ENCODE measurements around the gene EMP3.
A peak's percentile ranks its signal among the peaks of the same experiment; 100 is the strongest.

- TF ChIP-seq, protein P1, sequence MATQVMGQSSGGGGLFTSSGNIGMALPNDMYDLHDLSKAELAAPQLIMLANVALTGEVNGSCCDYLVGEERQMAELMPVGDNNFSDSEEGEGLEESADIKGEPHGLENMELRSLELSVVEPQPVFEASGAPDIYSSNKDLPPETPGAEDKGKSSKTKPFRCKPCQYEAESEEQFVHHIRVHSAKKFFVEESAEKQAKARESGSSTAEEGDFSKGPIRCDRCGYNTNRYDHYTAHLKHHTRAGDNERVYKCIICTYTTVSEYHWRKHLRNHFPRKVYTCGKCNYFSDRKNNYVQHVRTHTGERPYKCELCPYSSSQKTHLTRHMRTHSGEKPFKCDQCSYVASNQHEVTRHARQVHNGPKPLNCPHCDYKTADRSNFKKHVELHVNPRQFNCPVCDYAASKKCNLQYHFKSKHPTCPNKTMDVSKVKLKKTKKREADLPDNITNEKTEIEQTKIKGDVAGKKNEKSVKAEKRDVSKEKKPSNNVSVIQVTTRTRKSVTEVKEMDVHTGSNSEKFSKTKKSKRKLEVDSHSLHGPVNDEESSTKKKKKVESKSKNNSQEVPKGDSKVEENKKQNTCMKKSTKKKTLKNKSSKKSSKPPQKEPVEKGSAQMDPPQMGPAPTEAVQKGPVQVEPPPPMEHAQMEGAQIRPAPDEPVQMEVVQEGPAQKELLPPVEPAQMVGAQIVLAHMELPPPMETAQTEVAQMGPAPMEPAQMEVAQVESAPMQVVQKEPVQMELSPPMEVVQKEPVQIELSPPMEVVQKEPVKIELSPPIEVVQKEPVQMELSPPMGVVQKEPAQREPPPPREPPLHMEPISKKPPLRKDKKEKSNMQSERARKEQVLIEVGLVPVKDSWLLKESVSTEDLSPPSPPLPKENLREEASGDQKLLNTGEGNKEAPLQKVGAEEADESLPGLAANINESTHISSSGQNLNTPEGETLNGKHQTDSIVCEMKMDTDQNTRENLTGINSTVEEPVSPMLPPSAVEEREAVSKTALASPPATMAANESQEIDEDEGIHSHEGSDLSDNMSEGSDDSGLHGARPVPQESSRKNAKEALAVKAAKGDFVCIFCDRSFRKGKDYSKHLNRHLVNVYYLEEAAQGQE (IDR thresholded peaks at IDR 0.05; ENCODE audit: unreplicated experiment): no peak
- TF ChIP-seq CTCF (conservative IDR thresholded peaks at IDR 0.05; ENCODE audit: low read depth in 2 of 2): peak; percentile 36 to 71
- TF ChIP-seq EZH2phosphoT487 (IDR thresholded peaks at IDR 0.05; ENCODE audit: unreplicated experiment): no peak
- no peak for TF ChIP-seq EZH2 (IDR thresholded peaks at IDR 0.05; ENCODE audit: low read depth, unreplicated experiment)
- no peak for TF ChIP-seq JUNB (IDR thresholded peaks at IDR 0.05; ENCODE audit: unreplicated experiment)
- TF ChIP-seq CREB1 (CRISPR knock-in tag; IDR thresholded peaks at IDR 0.05; ENCODE audit: low read depth): no peak
- no peak for TF ChIP-seq POLR2AphosphoS5 (IDR thresholded peaks at IDR 0.05; ENCODE audit: low read depth)
- TF ChIP-seq STAT1 (IDR thresholded peaks at IDR 0.05; ENCODE audit: unreplicated experiment): no peak
- TF ChIP-seq ZNF331 (CRISPR knock-in tag; IDR thresholded peaks at IDR 0.05; ENCODE audit: low read depth): no peak
- TF ChIP-seq, protein P2, sequence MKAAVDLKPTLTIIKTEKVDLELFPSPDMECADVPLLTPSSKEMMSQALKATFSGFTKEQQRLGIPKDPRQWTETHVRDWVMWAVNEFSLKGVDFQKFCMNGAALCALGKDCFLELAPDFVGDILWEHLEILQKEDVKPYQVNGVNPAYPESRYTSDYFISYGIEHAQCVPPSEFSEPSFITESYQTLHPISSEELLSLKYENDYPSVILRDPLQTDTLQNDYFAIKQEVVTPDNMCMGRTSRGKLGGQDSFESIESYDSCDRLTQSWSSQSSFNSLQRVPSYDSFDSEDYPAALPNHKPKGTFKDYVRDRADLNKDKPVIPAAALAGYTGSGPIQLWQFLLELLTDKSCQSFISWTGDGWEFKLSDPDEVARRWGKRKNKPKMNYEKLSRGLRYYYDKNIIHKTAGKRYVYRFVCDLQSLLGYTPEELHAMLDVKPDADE (IDR thresholded peaks at IDR 0.05): no peak
- TF ChIP-seq ZNF114 (CRISPR knock-in tag; IDR thresholded peaks at IDR 0.05): no peak
- no peak for TF ChIP-seq NANOG (IDR thresholded peaks at IDR 0.05; ENCODE audit: borderline replicate concordance)
Observed at GRCh38 chr19:48308631-48309586, 16.4 kb upstream of the EMP3 start.

All from GM23338 (cell line).